ENCODE measurements around the gene MCEMP1. TPM values are rescaled to one million over a fixed set of nuclear protein-coding genes. Genes with fewer than 3 reads are reported as not detected.

The MCEMP1 gene
- total RNA-seq, 2 experiments from 2014 or later: not detected

GRCh38 chr19:7685546-7686445 lies 8.9 kb downstream of the MCEMP1 start:
- ChIA-PET POLR2A (no interaction called here), CTCF (interaction anchor here (0.7 to 2.5 kb wide), 3 partner anchors 113 to 439 kb away, joined by 4 to 7 read pairs (median 4); no protein-coding TSS in a partner anchor)
- H3K4me3 Mint-ChIP-seq: no peak overlapping the region
- ATAC-seq (no peak), DNase-seq (no peak)
- H3K27ac Mint-ChIP-seq: no peak overlapping the region
- H3K27me3 Mint-ChIP-seq (ENCODE audit: low read depth): peaks cover 3% of the 10 kb centered on the region
- no peaks in the 10 kb centered on the region for H3K9me3 Mint-ChIP-seq (ENCODE audit: insufficient read depth)
- peaks cover 10% of the 10 kb centered on the region for H3K4me1 Mint-ChIP-seq (ENCODE audit: low read depth)
- H3K36me3 Mint-ChIP-seq (ENCODE audit: low read depth): peaks cover 11% of the 10 kb centered on the region

GRCh38 chr19:7687177-7687576 lies 10.3 kb downstream of the MCEMP1 start:
- H3K27me3 Mint-ChIP-seq (ENCODE audit: low read depth): peaks cover 3% of the 10 kb centered on the region
- peaks cover 8% of the 10 kb centered on the region for H3K36me3 Mint-ChIP-seq (ENCODE audit: low read depth)
- peaks cover 5% of the 10 kb centered on the region for H3K4me1 Mint-ChIP-seq (ENCODE audit: low read depth)
- ChIA-PET CTCF (no interaction called here), POLR2A (no interaction called here)
- no peak overlapping the region for H3K27ac Mint-ChIP-seq
- H3K4me3 Mint-ChIP-seq: no peak overlapping the region
- ATAC-seq (no peak), DNase-seq (no peak)
- H3K9me3 Mint-ChIP-seq (ENCODE audit: insufficient read depth): no peaks in the 10 kb centered on the region

- Mint-ChIP-seq H3K36me3 (ENCODE audit: low read depth) (no peaks in the 10 kb centered on the region), H3K27ac (no peak overlapping the region), H3K9me3 (ENCODE audit: insufficient read depth) (no peaks in the 10 kb centered on the region), H3K4me3 (no peak overlapping the region), H3K4me1 (ENCODE audit: low read depth) (no peaks in the 10 kb centered on the region), H3K27me3 (ENCODE audit: low read depth) (peaks cover 3% of the 10 kb centered on the region)
- POLR2A ChIA-PET: no interaction called here
- no peak for ATAC-seq
- no peak for DNase-seq
- CTCF ChIA-PET: interaction anchor here (2.0 kb wide), 1 partner anchor 9 kb away, joined by 6 read pairs; the partner anchor contains the start of gene TRAPPC5
Observed at GRCh38 chr19:7689165-7689564, 12.3 kb downstream of the MCEMP1 start.

GRCh38 chr19:7690779-7691258 lies 13.9 kb downstream of the MCEMP1 start:
- Mint-ChIP-seq H3K36me3 (ENCODE audit: low read depth) (no peaks in the 10 kb centered on the region), H3K27me3 (ENCODE audit: low read depth) (no peaks in the 10 kb centered on the region), H3K4me3 (no peak overlapping the region), H3K9me3 (ENCODE audit: insufficient read depth) (no peaks in the 10 kb centered on the region), H3K4me1 (ENCODE audit: low read depth) (no peaks in the 10 kb centered on the region), H3K27ac (no peak overlapping the region)
- ATAC-seq (no peak), DNase-seq (no peak)
- ChIA-PET CTCF (no interaction called here), POLR2A (no interaction called here)

- CTCF ChIA-PET: no interaction called here
Observed at GRCh38 chr19:7691497-7691896, 14.6 kb downstream of the MCEMP1 start.

DNA sequence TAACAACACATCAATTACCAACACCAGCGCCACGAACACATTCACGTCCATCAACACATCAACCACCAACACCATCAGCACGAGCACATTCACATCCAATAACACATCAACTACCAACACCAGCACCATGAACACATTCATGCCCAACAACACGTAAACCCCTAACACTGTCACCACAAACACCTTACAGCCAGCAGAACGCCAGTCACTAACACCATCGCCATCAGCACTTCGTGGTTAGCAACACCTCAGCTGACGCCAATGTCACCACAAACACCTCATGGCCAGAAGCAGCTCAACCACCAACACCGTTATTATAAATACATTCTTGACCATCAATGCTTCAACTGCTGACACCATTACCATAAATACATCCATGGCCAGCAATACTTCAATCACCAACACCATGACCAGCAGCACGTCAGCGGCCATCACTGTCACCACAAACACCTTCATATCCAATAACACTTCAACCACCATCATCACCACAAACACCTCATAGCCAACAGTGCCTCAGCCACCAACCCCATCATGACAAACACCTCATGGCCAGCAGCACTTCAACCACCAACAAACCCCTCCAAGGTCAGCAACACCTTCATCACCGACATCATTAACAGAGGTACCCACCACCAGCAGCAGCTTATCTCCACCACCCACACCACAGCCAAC lies 15.7 kb downstream of the MCEMP1 start:
- DNase-seq (no peak), ATAC-seq (no peak)
- POLR2A ChIA-PET: no interaction called here
- no peak overlapping the region for H3K27ac Mint-ChIP-seq
- CTCF ChIA-PET: interaction anchor here (2.1 kb wide), 1 partner anchor 12 kb away, joined by 8 read pairs; the partner anchor contains the start of gene TRAPPC5
- no peak overlapping the region for H3K4me3 Mint-ChIP-seq
- H3K27me3 Mint-ChIP-seq (ENCODE audit: low read depth): peaks cover 3% of the 10 kb centered on the region
- no peaks in the 10 kb centered on the region for H3K9me3 Mint-ChIP-seq (ENCODE audit: insufficient read depth)
- H3K4me1 Mint-ChIP-seq (ENCODE audit: low read depth): no peaks in the 10 kb centered on the region
- H3K36me3 Mint-ChIP-seq (ENCODE audit: low read depth): no peaks in the 10 kb centered on the region

More at GRCh38 chr19:7691497-7691896, 14.6 kb downstream of the MCEMP1 start:
- Mint-ChIP-seq H3K9me3 (ENCODE audit: insufficient read depth) (no peaks in the 10 kb centered on the region), H3K27ac (no peak overlapping the region), H3K36me3 (ENCODE audit: low read depth) (no peaks in the 10 kb centered on the region), H3K4me3 (no peak overlapping the region), H3K27me3 (ENCODE audit: low read depth) (peaks cover under 1% of the 10 kb centered on the region), H3K4me1 (ENCODE audit: low read depth) (no peaks in the 10 kb centered on the region)
- ATAC-seq: no peak
- no peak for DNase-seq
- POLR2A ChIA-PET: no interaction called here

DNA sequence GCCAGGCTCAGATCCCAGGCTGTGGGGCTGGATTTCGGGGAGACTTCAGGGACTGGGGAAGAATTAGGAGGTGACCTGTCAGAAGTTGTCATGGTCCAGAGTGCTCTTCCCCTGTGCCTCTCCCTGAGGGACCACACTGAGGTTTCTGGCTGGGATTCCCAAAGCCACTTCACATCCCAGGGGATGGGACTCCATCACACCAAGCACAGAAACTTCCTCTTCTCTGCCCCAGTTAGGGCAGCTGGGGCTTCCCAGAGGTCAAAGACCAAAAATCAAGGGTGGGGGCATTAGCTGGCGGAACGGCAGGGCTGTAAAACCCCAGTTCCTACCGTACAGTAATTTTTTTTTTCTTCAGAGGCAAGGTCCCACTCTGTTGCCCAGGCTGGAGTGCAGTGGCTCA lies 17.6 kb downstream of the MCEMP1 start:
- Mint-ChIP-seq H3K27ac (no peak overlapping the region), H3K27me3 (ENCODE audit: low read depth) (peaks cover 7% of the 10 kb centered on the region), H3K4me3 (no peak overlapping the region), H3K36me3 (ENCODE audit: low read depth) (no peaks in the 10 kb centered on the region), H3K9me3 (ENCODE audit: insufficient read depth) (no peaks in the 10 kb centered on the region), H3K4me1 (ENCODE audit: low read depth) (peaks cover 5% of the 10 kb centered on the region)
- POLR2A ChIA-PET: no interaction called here
- ATAC-seq: no peak
- CTCF ChIA-PET: interaction anchor here (2.1 kb wide), 1 partner anchor 14 kb away, joined by 8 read pairs; the partner anchor contains the start of gene TRAPPC5
- DNase-seq: no peak

GRCh38 chr19:7697721-7698287 lies 20.9 kb downstream of the MCEMP1 start:
- H3K27ac Mint-ChIP-seq: no peak overlapping the region
- ChIA-PET POLR2A (interaction anchor here (1.3 kb wide), 1 partner anchor 9 kb away, joined by 3 read pairs; no protein-coding TSS in a partner anchor), CTCF (interaction anchor here (1.2 to 3.4 kb wide), 2 partner anchors 17 to 129 kb away, joined by 3 to 19 read pairs; partner anchors contain the start of gene TRAPPC5)
- ATAC-seq: no peak
- H3K27me3 Mint-ChIP-seq (ENCODE audit: low read depth): peaks cover 13% of the 10 kb centered on the region
- H3K4me3 Mint-ChIP-seq: no peak overlapping the region
- H3K9me3 Mint-ChIP-seq (ENCODE audit: insufficient read depth): no peaks in the 10 kb centered on the region
- no peak for DNase-seq
- H3K36me3 Mint-ChIP-seq (ENCODE audit: low read depth): no peaks in the 10 kb centered on the region
- peaks cover 10% of the 10 kb centered on the region for H3K4me1 Mint-ChIP-seq (ENCODE audit: low read depth)

DNA sequence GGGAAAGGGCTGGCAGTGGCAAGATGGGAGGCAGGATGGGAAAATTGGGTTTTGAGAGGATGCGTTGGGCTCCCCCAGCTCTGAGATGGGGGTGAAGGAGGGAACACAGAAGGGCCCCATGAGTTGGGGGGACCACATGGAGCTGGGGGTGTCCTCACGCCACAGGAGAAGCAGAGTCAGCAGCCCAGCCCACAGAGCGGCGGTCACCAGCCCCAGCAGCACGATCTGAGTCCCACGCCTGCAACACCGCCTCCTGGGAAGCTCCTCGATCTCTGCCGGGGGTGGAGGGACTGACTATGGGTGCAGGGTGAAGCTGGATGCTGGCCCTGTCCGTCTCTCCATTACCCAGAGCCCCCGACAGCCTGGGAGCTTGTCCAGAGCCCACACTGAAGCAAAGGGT lies 21.7 kb downstream of the MCEMP1 start:
- Mint-ChIP-seq H3K4me3 (no peak overlapping the region), H3K27me3 (ENCODE audit: low read depth) (peaks cover 17% of the 10 kb centered on the region), H3K4me1 (ENCODE audit: low read depth) (peaks cover 10% of the 10 kb centered on the region), H3K36me3 (ENCODE audit: low read depth) (no peaks in the 10 kb centered on the region), H3K9me3 (ENCODE audit: insufficient read depth) (no peaks in the 10 kb centered on the region), H3K27ac (no peak overlapping the region)
- no peak for ATAC-seq
- ChIA-PET CTCF (interaction anchor here (1.2 to 3.4 kb wide), 2 partner anchors 18 to 130 kb away, joined by 3 to 19 read pairs; partner anchors contain the start of gene TRAPPC5), POLR2A (no interaction called here)
- DNase-seq: no peak

- Mint-ChIP-seq H3K36me3 (ENCODE audit: low read depth) (no peaks in the 10 kb centered on the region), H3K9me3 (ENCODE audit: insufficient read depth) (no peaks in the 10 kb centered on the region), H3K4me3 (no peak overlapping the region), H3K27ac (no peak overlapping the region), H3K27me3 (ENCODE audit: low read depth) (peaks cover 22% of the 10 kb centered on the region), H3K4me1 (ENCODE audit: low read depth) (peaks cover 12% of the 10 kb centered on the region)
- no peak for DNase-seq
- no peak for ATAC-seq
- CTCF ChIA-PET: interaction anchor here (3.4 kb wide), 1 partner anchor 18 kb away, joined by 19 read pairs; the partner anchor contains the start of gene TRAPPC5
- POLR2A ChIA-PET: no interaction called here
Observed at GRCh38 chr19:7699003-7699402, 22.1 kb downstream of the MCEMP1 start.

DNA sequence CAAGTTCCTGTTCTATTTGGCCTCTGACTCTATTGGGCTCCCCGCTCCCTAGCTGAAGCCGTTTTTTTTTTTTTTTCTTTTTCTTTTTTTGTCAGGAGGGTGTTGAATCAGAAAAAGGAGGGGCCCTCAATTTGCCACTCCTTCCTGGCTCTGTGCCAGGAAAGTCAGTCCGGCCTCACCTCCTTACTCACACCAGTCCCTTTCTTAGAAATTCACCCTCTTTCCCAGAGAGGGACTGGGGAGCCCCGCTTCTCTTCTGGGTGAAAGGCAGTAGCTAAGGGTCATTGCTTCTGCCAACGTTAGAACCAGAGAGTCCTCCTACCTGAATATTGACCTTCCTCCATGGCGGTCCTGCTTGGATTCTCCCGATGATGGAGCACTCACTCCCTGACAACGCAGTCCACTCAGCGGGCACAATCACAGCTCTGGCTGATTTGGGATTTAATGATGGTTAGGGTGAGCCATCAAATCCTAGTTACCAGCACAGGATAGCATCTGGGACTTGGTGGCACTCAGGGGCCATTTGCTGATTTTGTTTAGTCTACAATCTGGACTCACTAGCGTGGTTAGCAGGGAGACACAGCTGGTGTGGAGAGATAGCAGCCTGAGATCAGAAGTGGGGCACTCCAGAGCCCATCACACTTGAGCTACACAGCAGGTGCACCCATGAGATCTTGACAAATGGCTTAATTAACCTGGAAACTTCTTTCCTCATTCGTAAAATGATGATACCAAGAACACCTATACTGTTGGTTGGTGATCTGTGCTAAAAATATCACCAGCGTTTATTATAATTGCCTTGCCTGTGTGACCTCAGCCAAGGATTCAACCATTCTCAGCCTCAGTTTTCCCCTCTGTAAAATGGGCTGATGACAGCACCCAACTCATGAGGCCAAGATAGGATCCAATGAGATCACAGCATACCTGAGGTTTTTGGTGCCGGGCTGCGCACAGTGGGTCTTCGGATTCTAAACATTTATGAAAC lies 22.8 kb downstream of the MCEMP1 start:
- POLR2A ChIA-PET: no interaction called here
- Mint-ChIP-seq H3K4me3 (no peak overlapping the region), H3K9me3 (ENCODE audit: insufficient read depth) (no peaks in the 10 kb centered on the region), H3K27ac (no peak overlapping the region), H3K4me1 (ENCODE audit: low read depth) (peaks cover 17% of the 10 kb centered on the region), H3K36me3 (ENCODE audit: low read depth) (no peaks in the 10 kb centered on the region), H3K27me3 (ENCODE audit: low read depth) (peaks cover 23% of the 10 kb centered on the region)
- no peak for ATAC-seq
- DNase-seq: no peak
- CTCF ChIA-PET: interaction anchor here (3.4 kb wide), 1 partner anchor 19 kb away, joined by 19 read pairs; the partner anchor contains the start of gene TRAPPC5
